ENCODE results near the gene SMPD2.

DNA sequence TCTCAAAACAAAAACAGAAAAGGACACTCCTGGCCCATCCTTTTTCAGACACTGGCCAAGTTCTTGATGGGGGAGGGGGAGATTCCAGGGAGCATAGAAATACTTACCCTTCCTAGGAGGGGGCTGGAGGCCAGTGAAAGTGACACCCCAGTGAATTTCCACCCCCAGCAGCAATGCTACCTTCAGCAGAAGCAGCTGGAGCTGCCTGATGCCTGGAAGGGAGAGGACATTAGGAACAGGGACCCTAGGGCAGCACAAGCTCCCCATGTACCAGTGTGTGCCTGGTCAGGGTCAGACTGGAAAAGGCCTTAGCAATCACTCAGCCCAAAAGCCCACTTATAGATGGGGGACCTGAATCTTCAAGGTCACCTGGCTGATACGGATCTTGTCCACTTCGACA, 12.6 kb downstream of the SMPD2 start:
- TF ChIP-seq POLR2AphosphoS5 (IDR thresholded peaks at IDR 0.05; ENCODE audit: low read depth) (no peak), ZNF331 (CRISPR knock-in tag; IDR thresholded peaks at IDR 0.05; ENCODE audit: low read depth) (no peak), EZH2 (IDR thresholded peaks at IDR 0.05; ENCODE audit: low read depth, unreplicated experiment) (no peak), EZH2phosphoT487 (IDR thresholded peaks at IDR 0.05; ENCODE audit: unreplicated experiment) (no peak)
- TF ChIP-seq, protein P1, sequence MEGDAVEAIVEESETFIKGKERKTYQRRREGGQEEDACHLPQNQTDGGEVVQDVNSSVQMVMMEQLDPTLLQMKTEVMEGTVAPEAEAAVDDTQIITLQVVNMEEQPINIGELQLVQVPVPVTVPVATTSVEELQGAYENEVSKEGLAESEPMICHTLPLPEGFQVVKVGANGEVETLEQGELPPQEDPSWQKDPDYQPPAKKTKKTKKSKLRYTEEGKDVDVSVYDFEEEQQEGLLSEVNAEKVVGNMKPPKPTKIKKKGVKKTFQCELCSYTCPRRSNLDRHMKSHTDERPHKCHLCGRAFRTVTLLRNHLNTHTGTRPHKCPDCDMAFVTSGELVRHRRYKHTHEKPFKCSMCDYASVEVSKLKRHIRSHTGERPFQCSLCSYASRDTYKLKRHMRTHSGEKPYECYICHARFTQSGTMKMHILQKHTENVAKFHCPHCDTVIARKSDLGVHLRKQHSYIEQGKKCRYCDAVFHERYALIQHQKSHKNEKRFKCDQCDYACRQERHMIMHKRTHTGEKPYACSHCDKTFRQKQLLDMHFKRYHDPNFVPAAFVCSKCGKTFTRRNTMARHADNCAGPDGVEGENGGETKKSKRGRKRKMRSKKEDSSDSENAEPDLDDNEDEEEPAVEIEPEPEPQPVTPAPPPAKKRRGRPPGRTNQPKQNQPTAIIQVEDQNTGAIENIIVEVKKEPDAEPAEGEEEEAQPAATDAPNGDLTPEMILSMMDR (conservative IDR thresholded peaks at IDR 0.05; ENCODE audit: low read depth in 2 of 2): no peak

Measured in GM23338 (cell line).